ENCODE results near the gene RNF152. TPM values are rescaled to one million over a fixed set of nuclear protein-coding genes. Genes with fewer than 3 reads are reported as not detected.

The RNF152 gene
- total RNA-seq, 1 donor from 2014 or later = 17.2 TPM

DNA sequence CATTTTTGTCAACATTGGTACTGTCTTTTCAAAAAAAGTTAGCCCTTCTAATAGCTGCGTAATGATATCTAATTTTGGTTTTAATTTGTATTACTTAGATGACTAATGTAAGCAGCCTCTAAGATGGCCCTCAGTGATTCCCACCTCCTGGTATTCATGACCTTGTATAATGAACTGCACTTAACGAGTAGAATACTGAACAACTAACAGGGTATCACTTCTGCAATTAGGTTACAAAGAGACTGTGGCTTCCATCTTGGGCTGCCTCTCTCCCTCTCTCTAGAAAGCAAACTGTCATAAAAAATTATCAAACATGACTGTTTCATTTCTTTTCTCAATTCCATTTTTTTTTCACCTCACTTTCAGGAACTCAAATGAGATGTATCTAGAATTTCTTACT, 120.9 kb downstream of the RNF152 start:
- Histone ChIP-seq H3K27ac (ENCODE audit: low read depth, low read length) (no peak overlapping the region), H3K9ac (ENCODE audit: low read depth in 1 of 3, low read length in 3 of 3) (no peak overlapping the region), H3K9me3 (ENCODE audit: control insufficient read depth in 3 of 3, low read length in 3 of 3) (peaks cover 0 to 4% (median 2%) of the 10 kb centered on the region in 3 donors), H3K4me3 (ENCODE audit: low read length in 3 of 3) (no peak overlapping the region), H3K4me1 (ENCODE audit: control insufficient read depth in 3 of 3, insufficient read depth in 3 of 3, low read length in 3 of 3) (no peaks in the 10 kb centered on the region), H3K36me3 (ENCODE audit: control insufficient read depth in 3 of 3, insufficient read depth in 3 of 3, low read length in 3 of 3) (no peaks in the 10 kb centered on the region), H3K27me3 (ENCODE audit: control insufficient read depth in 3 of 3, insufficient read depth in 3 of 3, low read length in 3 of 3) (no peaks in the 10 kb centered on the region)

DNA sequence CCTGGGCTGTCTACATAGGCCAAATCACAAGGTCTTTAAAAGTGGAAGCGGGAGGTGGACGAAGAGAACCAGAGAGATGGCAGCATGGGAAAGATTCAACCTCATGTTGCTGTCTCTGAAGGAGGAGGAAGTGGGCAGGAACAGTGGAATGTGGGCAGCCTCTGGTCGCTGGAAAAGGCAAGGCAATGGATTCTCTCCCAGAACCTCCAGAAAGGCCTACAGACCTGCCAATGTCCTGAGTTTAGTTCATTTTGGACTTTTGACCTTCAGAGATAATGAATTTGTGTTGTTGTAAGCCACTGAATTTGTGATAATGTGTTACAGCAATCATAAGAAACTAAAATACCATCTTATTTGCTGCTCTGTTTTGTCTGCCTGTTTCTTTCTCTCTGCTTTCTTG, 122.5 kb downstream of the RNF152 start:
- Histone ChIP-seq H3K9me3 (ENCODE audit: control insufficient read depth in 3 of 3, low read length in 3 of 3) (no peaks in the 10 kb centered on the region), H3K4me3 (ENCODE audit: low read length in 3 of 3) (no peak overlapping the region), H3K4me1 (ENCODE audit: control insufficient read depth in 3 of 3, insufficient read depth in 3 of 3, low read length in 3 of 3) (no peaks in the 10 kb centered on the region), H3K27ac (ENCODE audit: low read depth, low read length) (no peak overlapping the region), H3K9ac (ENCODE audit: low read depth in 1 of 3, low read length in 3 of 3) (no peak overlapping the region), H3K27me3 (ENCODE audit: control insufficient read depth in 3 of 3, insufficient read depth in 3 of 3, low read length in 3 of 3) (no peaks in the 10 kb centered on the region), H3K36me3 (ENCODE audit: control insufficient read depth in 3 of 3, insufficient read depth in 3 of 3, low read length in 3 of 3) (no peaks in the 10 kb centered on the region)

DNA sequence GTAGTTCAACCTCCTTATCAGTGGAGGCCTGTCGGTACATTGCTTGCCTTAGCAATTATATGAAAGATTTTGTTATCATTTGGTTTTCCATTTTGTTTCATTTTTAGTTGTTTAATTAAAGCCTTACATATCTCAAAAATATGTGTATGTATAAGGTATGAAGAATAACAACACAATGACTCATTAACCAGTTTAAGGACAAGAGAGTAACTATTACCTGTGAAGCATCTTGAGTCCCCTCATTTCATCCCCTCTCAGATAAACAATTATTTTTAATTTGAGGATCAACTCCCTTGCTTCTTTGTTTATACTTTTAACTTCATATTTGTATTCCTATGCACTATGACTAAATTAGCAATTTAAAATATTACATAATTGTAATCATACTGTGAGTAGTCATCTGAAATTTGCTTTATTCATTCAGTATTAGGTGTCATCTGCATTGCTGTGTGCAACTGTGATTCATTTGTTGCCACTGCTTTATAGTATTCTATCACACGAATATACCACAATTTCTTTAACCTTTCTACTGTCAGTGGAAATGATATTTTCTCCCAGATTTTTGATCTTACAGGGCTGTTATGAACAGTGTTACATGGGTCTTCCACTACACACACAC, 126.4 kb downstream of the RNF152 start:
- Histone ChIP-seq H3K4me3 (ENCODE audit: low read length in 3 of 3) (no peak overlapping the region), H3K27ac (ENCODE audit: low read depth, low read length) (no peak overlapping the region), H3K9ac (ENCODE audit: low read depth in 1 of 3, low read length in 3 of 3) (no peak overlapping the region), H3K27me3 (ENCODE audit: control insufficient read depth in 3 of 3, insufficient read depth in 3 of 3, low read length in 3 of 3) (no peaks in the 10 kb centered on the region), H3K4me1 (ENCODE audit: control insufficient read depth in 3 of 3, insufficient read depth in 3 of 3, low read length in 3 of 3) (no peaks in the 10 kb centered on the region), H3K36me3 (ENCODE audit: control insufficient read depth in 3 of 3, insufficient read depth in 3 of 3, low read length in 3 of 3) (no peaks in the 10 kb centered on the region), H3K9me3 (ENCODE audit: control insufficient read depth in 3 of 3, low read length in 3 of 3) (no peaks in the 10 kb centered on the region)

DNA sequence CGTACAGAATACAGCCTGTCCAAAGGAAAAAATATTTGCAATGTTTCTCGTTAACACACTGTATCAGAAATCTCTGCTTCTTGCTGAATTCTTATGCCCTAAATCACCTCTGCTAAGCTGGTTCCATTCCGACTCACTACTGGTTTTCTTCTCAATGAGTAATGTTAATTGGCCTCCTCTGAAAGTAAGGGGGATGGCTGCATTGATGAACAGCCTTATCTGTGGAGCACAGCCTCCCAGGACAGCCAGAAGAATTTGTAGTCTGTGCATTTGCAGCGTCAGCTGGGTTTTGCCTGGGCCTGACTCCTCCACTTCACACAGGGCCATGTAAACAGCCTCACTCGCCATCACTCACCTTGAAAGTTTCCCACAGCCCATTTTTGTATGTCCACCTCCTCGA, 127.7 kb downstream of the RNF152 start:
- no peak overlapping the region for H3K9ac ChIP-seq (ENCODE audit: low read depth in 1 of 3, low read length in 3 of 3)
- no peak overlapping the region for H3K4me3 ChIP-seq (ENCODE audit: low read length in 3 of 3)
- no peaks in the 10 kb centered on the region for H3K27me3 ChIP-seq (ENCODE audit: control insufficient read depth in 3 of 3, insufficient read depth in 3 of 3, low read length in 3 of 3)
- no peak overlapping the region for H3K27ac ChIP-seq (ENCODE audit: low read depth, low read length)
- H3K9me3 ChIP-seq (ENCODE audit: control insufficient read depth in 3 of 3, low read length in 3 of 3) = no peaks in the 10 kb centered on the region
- H3K36me3 ChIP-seq (ENCODE audit: control insufficient read depth in 3 of 3, insufficient read depth in 3 of 3, low read length in 3 of 3) = no peaks in the 10 kb centered on the region
- no peaks in the 10 kb centered on the region for H3K4me1 ChIP-seq (ENCODE audit: control insufficient read depth in 3 of 3, insufficient read depth in 3 of 3, low read length in 3 of 3)

DNA sequence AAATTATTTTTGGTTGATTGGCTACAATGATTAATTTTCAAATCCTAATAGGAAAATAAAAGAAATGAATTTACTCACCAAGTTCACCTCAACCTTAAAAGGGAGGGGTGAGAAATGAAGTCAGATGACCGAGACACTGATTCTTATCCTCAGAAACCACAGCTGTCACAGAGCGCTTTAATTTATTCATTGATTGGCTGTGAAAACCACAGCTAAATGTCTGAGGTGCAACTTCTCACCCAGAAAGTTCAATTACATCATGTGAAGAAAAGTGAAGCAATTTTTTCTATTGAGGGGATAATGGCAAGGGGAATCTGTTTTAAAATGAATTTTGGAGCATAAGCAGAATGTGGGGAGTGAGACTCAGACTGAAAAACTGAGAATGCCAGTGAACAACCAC, 128.4 kb downstream of the RNF152 start:
- Histone ChIP-seq H3K27ac (ENCODE audit: low read depth, low read length) (no peak overlapping the region), H3K27me3 (ENCODE audit: control insufficient read depth in 3 of 3, insufficient read depth in 3 of 3, low read length in 3 of 3) (no peaks in the 10 kb centered on the region), H3K9me3 (ENCODE audit: control insufficient read depth in 3 of 3, low read length in 3 of 3) (no peaks in the 10 kb centered on the region), H3K4me1 (ENCODE audit: control insufficient read depth in 3 of 3, insufficient read depth in 3 of 3, low read length in 3 of 3) (no peaks in the 10 kb centered on the region), H3K36me3 (ENCODE audit: control insufficient read depth in 3 of 3, insufficient read depth in 3 of 3, low read length in 3 of 3) (no peaks in the 10 kb centered on the region), H3K9ac (ENCODE audit: low read depth in 1 of 3, low read length in 3 of 3) (no peak overlapping the region), H3K4me3 (ENCODE audit: low read length in 3 of 3) (no peak overlapping the region)

DNA sequence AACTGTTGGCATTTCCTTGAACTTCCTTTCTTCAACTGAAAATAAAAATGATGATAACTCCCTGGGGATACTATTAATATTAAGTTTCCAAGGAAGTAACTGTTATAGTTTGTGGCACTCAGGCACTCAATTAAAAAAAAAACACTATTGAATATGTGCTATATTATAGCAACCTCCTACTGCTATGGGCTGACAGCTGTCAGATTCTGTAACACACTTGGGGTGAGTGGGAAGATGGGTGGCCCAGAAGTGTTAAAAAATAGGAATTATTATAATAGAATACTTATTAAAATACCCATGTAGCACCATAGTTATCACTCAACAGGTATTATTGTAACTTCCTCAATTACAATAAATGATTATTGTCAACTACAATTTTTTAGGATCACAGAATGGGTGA, 130.9 kb downstream of the RNF152 start:
- no peaks in the 10 kb centered on the region for H3K9me3 ChIP-seq (ENCODE audit: control insufficient read depth in 3 of 3, low read length in 3 of 3)
- H3K4me3 ChIP-seq (ENCODE audit: low read length in 3 of 3) = no peak overlapping the region
- no peaks in the 10 kb centered on the region for H3K36me3 ChIP-seq (ENCODE audit: control insufficient read depth in 3 of 3, insufficient read depth in 3 of 3, low read length in 3 of 3)
- no peaks in the 10 kb centered on the region for H3K4me1 ChIP-seq (ENCODE audit: control insufficient read depth in 3 of 3, insufficient read depth in 3 of 3, low read length in 3 of 3)
- no peaks in the 10 kb centered on the region for H3K27me3 ChIP-seq (ENCODE audit: control insufficient read depth in 3 of 3, insufficient read depth in 3 of 3, low read length in 3 of 3)
- no peak overlapping the region for H3K9ac ChIP-seq (ENCODE audit: low read depth in 1 of 3, low read length in 3 of 3)
- H3K27ac ChIP-seq (ENCODE audit: low read depth, low read length) = no peak overlapping the region
